Spinal cord (tissue), 10 donors: ENCODE data around the gene KRTAP1-3. TPM values are rescaled to one million over a fixed set of nuclear protein-coding genes. Genes with fewer than 3 reads are reported as not detected.
A peak's percentile ranks its signal among the peaks of the same experiment; 100 is the strongest.
"Not testable (repeated sequence)": the region's sequence is repeated elsewhere in the genome, so short reads cannot be mapped to it uniquely, and the experiment has no call there.

Experiments
- DNase-seq, 6 donors: peaks; one replicate each; pipeline versions ENCODE4 v3.0.0 to v3.0.0-alpha.2; 2013 to 2015; ENCODE audit warnings: low spot score in 6 of 6, low read depth in 4 of 6
- H3K27ac ChIP-seq: one replicate; pipeline ENCODE4 v1.5.1; 2013; ENCODE audit warnings: low read depth, low read length, control low read depth
- H3K27me3 ChIP-seq: one replicate; pipeline ENCODE4 v1.6.1; 2013; ENCODE audit warnings: low read length; ENCODE audit not compliant: control insufficient read depth, insufficient read depth
- H3K36me3 ChIP-seq: one replicate; pipeline ENCODE4 v1.6.1; 2013; ENCODE audit warnings: low read length; ENCODE audit not compliant: control insufficient read depth, insufficient read depth
- H3K4me1 ChIP-seq: one replicate; pipeline ENCODE4 v1.6.1; 2013; ENCODE audit warnings: low read length; ENCODE audit not compliant: control insufficient read depth, insufficient read depth
- H3K4me3 ChIP-seq: one replicate; pipeline ENCODE4 v1.5.1; 2013; ENCODE audit warnings: low read depth, low read length, control low read depth
- H3K9me3 ChIP-seq: one replicate; pipeline ENCODE4 v1.6.1; 2013; ENCODE audit warnings: low read length; ENCODE audit not compliant: control insufficient read depth, insufficient read depth
- WGBS: methylation state at CpG from one replicate; pipeline ENCODE4 v1.1.5; 2013; ENCODE audit warnings: missing lambda C conversion rate; ENCODE audit not compliant: insufficient coverage; 5-methylcytosine and 5-hydroxymethylcytosine counted together
- polyA plus RNA-seq, 2 donors: library from polyadenylated mRNA; unstranded; fragments of 120-200 nt; gene quantifications; one replicate each; pipeline ENCODE4 v1.2.1, GENCODE V29; 2013; ENCODE audit not compliant: insufficient read length in 2 of 2
- total RNA-seq, 2 donors: library from RNA; depleted of rRNA in 1 of 2; stranded (reverse); fragments of 120-200 nt in 1 of 2; fragments of >200 nt in 1 of 2; gene quantifications; one replicate each; pipeline versions ENCODE4 v1.2.3 to v1.2.4, GENCODE V29; 2013 to 2014
- donor health status: healthy.

KRTAP1-3 gene
- total and polyA plus RNA-seq, 4 donors: not detected

DNA sequence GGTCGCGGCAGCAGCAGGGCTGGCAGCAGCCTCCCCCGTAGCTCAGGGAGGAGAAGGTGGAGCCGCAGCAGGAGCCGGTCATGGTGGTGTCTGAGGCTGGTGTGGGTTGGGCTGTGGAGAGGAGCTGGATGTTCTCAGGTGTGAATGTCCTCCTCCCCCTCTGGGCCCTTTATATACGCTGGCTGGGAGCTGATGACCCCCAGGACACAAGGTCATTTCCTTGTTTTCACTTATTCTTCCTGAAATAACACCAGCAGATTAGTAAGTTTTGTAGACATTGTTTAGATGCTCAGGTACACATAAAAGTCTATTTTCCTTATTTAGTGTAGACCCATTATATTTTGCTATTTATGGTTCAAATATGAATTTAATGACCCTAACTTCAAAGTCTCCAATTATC is 20.5 kb upstream of the KRTAP1-3 start, which contains the start of gene KRTAP2-2:
Gene KRTAP2-2 (minus strand): TSS at position 101 of the 400 bp plus-strand sequence. CDS start 19 bp downstream, at position 82.
- H3K9me3 ChIP-seq, H3K36me3 ChIP-seq, H3K4me3 ChIP-seq, H3K27me3 ChIP-seq, DNase-seq, H3K27ac ChIP-seq, H3K4me1 ChIP-seq: not testable (repeated sequence)
- WGBS: no CpG with 5 or more reads among the region's 6 CpGs

DNA sequence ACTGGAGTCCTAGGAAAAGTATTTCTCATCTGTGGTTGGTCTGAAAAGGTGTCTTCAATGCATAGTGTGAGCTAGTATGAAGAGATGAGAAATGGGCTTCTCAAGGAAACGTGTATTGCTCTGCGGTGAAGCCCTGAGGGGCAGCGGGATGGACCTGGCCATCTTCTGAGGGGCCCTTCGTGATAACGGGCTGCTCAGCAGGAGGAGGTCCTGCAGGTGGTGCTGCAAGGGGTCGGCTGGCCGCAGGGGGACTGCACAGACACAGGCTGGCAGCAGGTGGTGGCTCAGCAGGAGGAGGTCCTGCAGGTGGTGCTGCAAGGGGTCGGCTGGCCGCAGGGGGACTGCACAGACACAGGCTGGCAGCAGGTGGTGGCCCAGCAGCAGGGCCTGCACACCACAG is 19.9 kb upstream of the KRTAP1-3 start:
- not testable (repeated sequence) for H3K27me3 ChIP-seq, H3K4me3 ChIP-seq, H3K4me1 ChIP-seq, DNase-seq, H3K36me3 ChIP-seq, H3K27ac ChIP-seq, H3K9me3 ChIP-seq
- 77% methylated on average over 7 of the region's 9 CpGs for WGBS

DNA sequence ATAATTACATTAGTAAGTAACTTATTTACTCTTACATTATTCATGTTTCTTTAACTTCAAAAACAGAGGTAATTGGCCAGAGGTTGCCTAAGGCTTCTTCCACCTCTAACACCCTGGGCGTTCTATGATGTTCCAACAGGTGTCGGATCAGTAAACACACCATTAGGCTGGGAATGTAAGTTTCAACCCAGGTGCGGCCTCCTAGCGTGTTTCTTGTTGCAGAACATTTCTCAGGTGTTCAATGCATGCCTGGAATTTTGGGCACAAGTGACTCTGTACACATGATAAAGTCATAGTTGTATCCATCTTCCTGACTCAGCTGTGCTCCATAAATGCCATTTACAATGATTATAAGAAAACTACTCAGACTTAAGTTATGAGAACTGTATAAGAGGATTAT is 19.4 kb upstream of the KRTAP1-3 start:
- H3K9me3 ChIP-seq: no peaks in the 10 kb centered on the region
- no peak overlapping the region for H3K27ac ChIP-seq
- H3K4me3 ChIP-seq: no peak overlapping the region
- no peaks in the 10 kb centered on the region for H3K36me3 ChIP-seq
- no peaks in the 10 kb centered on the region for H3K4me1 ChIP-seq
- 90% methylated on average over 3 of the region's 4 CpGs for WGBS
- no peak for DNase-seq
- H3K27me3 ChIP-seq: no peaks in the 10 kb centered on the region

DNA sequence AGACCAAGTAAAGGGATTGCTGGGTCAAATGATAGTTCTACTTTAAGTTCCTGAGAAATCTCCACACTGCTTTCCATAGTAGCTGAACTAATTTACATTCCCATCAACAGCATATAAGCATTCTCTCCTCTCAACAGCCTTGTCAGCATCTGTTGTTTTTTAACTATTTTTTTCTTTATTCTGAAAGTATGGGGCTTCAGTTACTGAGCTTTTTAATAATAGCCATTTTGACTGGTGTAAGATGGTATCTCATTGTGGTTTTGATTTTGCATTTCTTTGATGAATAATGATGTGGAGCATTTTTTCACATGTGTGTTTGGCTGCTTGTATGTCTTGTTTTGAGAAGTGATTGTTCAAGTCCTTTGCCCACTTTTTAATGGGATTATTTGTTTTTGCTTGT is 17.9 kb upstream of the KRTAP1-3 start:
- Histone ChIP-seq H3K4me1 (no peaks in the 10 kb centered on the region), H3K27me3 (no peaks in the 10 kb centered on the region), H3K27ac (no peak overlapping the region), H3K9me3 (no peaks in the 10 kb centered on the region), H3K36me3 (no peaks in the 10 kb centered on the region), H3K4me3 (no peak overlapping the region)
- DNase-seq: no peak

DNA sequence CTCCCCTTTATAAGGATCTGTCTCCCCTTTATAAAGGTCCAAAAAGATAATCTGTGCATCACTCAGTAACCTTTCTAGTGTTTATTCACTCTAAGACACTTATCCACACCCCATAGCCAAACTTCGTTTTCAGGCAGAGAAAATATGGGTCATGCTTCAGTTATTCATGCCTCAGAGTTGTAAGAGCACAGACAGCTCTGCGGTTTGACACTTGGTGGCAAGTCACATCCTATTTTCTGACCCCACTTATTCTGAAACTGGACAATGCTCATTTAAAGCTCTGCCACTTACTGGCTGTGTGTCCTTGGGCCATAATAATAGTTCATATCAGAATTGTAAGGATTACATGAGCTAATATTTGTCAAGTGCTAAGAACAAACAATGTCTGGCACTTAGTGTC is 14.4 kb upstream of the KRTAP1-3 start:
- no peaks in the 10 kb centered on the region for H3K27me3 ChIP-seq
- DNase-seq: no peak
- no peaks in the 10 kb centered on the region for H3K9me3 ChIP-seq
- H3K4me1 ChIP-seq: no peaks in the 10 kb centered on the region
- 56% methylated on average over 2 of the region's 2 CpGs for WGBS
- no peaks in the 10 kb centered on the region for H3K36me3 ChIP-seq
- H3K4me3 ChIP-seq: no peak overlapping the region
- H3K27ac ChIP-seq: no peak overlapping the region

DNA sequence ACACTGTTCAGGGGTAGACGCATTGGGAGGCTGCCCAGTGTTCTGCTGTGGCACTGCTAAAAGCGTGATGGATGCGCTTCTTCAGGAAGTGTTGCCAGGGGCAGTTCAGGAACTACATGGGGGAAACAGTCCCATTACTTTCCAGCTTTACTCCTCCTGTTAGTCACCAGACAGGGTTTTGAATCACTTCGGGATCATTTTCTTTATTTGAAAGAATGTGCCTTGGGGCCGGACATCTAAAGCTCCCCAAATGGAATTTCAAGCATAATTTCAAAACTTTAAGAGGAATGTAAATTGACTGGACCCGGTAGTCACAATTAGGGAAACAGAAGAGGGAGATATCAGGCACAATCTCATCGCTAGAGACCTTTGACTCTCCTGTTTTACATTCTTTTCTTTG is 13.8 kb upstream of the KRTAP1-3 start:
- Histone ChIP-seq H3K27me3 (no peaks in the 10 kb centered on the region), H3K27ac (no peak overlapping the region), H3K4me1 (no peaks in the 10 kb centered on the region), H3K36me3 (no peaks in the 10 kb centered on the region), H3K9me3 (no peaks in the 10 kb centered on the region), H3K4me3 (no peak overlapping the region)
- WGBS: 73% methylated on average over 3 of the region's 7 CpGs
- peak in 1 of 6 donors; percentile 4 for DNase-seq

DNA sequence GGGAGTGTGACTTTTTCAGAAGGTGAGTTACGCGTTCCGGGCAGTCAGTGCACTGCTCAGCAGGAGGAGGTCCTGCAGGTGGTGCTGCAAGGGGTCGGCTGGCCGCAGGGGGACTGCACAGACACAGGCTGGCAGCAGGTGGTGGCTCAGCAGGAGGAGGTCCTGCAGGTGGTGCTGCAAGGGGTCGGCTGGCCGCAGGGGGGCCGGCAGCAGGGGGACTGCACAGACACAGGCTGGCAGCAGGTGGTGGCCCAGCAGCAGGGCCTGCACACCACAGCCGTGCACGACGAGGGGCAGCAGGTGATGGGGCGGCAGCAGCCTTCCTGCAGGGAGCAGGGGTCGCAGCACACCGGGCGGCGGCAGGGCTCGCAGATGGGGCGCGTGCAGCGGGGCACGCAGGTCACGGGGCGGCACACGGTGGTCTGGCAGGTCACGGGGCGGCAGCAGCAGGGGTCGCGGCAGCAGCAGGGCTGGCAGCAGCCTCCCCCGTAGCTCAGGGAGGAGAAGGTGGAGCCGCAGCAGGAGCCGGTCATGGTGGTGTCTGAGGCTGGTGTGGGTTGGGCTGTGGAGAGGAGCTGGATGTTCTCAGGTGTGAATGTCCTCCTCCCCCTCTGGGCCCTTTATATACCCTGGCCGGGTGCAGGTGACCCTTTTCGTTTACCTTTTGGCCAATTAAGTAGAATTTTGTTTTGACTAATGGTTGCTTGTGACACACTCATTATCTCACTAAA is 12.2 kb upstream of the KRTAP1-3 start, which contains the start of gene KRTAP2-1:
Gene KRTAP2-1 (minus strand): TSS at position 582 of the 731 bp plus-strand sequence. CDS start 49 bp downstream, at position 533.
- not testable (repeated sequence) for H3K27me3 ChIP-seq, H3K4me3 ChIP-seq, H3K27ac ChIP-seq, DNase-seq, H3K4me1 ChIP-seq, H3K9me3 ChIP-seq, H3K36me3 ChIP-seq
- 44% methylated on average over 5 of the region's 33 CpGs for WGBS

DNA sequence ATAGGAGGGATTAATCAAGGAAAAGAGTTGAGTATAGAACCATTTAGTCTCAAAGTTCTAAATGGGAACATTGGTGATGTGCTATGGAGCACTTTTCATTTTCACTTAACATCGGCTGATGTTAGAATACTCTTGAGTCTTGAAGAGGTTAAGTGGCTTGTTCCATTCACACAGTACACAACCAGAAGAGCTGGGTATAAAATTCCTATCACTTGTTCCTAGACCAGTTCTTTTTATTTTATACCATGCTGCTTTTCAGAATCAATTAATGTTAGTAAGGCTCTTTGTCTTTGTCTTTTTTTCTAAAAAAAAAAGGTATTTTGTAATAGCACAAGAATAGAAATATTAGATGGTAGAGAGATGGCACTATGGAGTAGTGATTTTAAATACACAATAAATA is 8.3 kb upstream of the KRTAP1-3 start:
- no CpG with 5 or more reads among the region's 1 CpG for WGBS
- no peaks in the 10 kb centered on the region for H3K4me1 ChIP-seq
- no peaks in the 10 kb centered on the region for H3K9me3 ChIP-seq
- no peaks in the 10 kb centered on the region for H3K36me3 ChIP-seq
- H3K4me3 ChIP-seq: no peak overlapping the region
- no peaks in the 10 kb centered on the region for H3K27me3 ChIP-seq
- DNase-seq: no peak
- no peak overlapping the region for H3K27ac ChIP-seq

DNA sequence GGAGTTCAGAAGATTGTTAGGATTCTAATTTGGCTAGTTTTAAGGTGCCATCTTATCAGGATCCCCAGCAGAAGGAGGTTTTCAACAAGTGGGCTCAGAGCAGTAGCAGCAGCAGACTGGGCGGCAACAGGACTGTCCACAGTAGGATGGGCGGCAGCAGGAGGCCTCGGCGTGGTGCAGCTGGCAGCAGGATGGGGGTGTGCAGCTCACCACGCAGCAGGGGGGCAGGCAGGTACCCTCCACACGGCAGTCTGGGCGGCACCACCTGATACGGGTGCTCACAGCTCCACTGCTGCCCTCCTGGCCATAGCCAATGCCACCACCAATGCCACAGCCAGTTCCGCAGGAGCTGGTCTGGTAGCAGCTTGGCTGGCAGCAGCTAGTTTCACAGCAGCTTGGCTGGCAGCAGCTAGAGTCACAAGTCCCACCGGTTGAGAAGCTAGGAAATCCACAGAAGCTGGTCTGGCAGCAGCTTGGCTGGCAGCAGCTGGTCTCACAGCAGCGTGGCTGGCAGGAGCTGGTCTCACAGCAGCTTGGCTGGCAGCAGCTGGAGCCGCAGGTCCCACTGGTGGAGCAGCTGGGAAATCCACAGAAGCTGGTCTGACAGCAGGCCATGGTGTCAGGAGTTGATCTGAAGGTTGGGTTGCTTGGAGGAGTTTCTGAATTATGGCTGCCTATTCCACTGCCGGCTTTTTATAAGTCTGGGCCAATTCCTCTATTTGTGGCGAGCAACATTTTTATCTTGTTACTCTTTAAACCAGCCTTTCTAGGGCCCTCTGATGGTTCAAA is 6.3 kb upstream of the KRTAP1-3 start, which contains the start of gene KRTAP1-1:
Gene KRTAP1-1 (minus strand): TSS at position 668 of the 789 bp plus-strand sequence. CDS start 53 bp downstream, at position 615.
- H3K9me3 ChIP-seq, H3K4me1 ChIP-seq, H3K4me3 ChIP-seq, H3K36me3 ChIP-seq, H3K27ac ChIP-seq, H3K27me3 ChIP-seq: not testable (repeated sequence)
- peak in 3 of 6 donors; percentile 5 to 55 (median 6) for DNase-seq
- 74% methylated on average over 11 of the region's 14 CpGs for WGBS
